Stimulated activated CD4-positive, alpha-beta T cell treated with anti-CD3 and anti-CD28 coated beads, Interleukin-1b, Interleukin-23, amount 100 ng/mL, for 24 hours (primary cell): Measurements from ENCODE around the gene ZNF503.

ENCODE experiments used
- DNase-seq, 4 experiments: peaks; one replicate each; pipeline ENCODE4 v3.0.0-alpha.2; 2020; ENCODE audit warnings: low read depth in 4 of 4, low spot score in 1 of 4

ZNF503 gene

DNA sequence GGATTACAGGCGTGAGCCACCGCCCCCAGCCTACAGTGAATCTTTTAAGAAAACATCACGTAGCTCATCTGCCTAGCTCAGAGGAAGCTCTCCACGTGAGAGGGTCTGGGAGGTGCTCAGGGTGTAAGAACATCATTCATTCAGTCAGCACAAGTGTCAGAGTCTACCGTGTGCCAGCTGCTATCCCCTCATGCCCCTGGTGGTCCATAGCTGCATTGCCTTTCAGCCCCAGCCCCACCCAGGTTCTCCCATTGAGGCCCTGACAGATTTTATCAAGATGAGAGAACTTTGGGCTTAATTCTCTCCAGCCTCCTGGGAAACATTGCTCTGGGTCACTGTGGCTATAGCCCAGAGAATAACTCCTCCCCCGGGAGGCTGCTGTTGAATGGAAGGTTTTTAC is 45.1 kb downstream of the ZNF503 start:
- DNase-seq, result no peak

DNA sequence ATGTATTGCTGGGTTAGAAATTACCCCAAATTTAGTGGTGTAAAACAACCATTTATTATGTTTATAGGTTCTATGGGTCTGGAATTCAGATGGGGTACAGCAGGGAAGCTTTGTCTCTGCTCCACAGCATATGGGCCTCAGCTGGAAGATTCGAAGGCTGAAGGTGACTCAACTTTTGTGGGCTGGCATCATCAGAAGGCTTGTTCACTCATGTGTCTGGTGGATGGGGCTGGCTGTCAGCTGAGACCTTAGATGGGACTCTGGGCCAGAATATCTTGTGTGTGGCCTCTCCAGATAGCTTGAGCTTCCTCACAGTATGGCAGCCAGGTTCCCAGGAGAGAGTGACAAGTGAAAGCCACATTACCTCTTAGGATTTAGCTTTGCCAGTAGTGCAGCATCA is 45.9 kb downstream of the ZNF503 start:
- DNase-seq, result no peak

DNA sequence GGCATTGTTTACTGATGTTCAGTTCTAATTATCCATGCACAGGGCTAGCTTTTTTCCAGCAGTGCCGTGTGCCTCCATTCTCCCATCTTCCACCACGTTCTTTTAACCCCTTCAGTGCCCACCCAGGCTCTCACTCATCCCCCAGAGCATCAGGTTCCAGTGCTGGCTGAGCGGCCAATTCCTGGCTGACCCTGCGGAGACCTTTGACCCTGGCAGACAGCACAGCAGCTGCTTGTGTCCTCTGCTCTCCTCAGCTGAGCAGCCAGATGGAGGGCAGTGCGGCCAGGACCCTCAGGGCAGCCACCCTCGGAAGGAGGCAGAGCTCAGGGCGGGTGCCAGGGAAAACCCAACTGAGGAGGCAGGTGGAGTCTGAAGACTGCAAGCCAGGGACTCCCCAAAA is 48.4 kb downstream of the ZNF503 start:
- no peak for DNase-seq

DNA sequence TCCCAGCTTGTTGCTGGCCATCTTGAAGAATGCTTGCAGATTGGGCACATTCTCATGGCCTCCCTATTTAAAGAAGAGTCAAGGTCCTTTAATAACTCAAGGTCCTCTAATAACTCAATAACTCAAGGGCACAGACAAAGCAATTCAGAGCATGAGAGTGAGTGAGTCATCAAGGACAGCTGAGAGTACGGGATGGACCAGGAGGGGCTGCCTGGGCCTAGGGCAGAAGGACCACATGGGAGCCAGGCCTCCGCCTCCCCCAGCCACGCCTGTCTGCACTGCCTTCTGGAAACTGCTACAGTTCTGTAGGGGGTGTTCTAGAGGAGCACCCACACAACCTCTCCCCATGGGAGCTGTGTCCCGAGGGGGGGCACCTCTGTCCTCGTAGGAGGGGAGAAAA is 48.9 kb downstream of the ZNF503 start:
- DNase-seq, result no peak

GRCh38 chr10:75351637-75352036 is 49.9 kb downstream of the ZNF503 start:
- no peak for DNase-seq

DNA sequence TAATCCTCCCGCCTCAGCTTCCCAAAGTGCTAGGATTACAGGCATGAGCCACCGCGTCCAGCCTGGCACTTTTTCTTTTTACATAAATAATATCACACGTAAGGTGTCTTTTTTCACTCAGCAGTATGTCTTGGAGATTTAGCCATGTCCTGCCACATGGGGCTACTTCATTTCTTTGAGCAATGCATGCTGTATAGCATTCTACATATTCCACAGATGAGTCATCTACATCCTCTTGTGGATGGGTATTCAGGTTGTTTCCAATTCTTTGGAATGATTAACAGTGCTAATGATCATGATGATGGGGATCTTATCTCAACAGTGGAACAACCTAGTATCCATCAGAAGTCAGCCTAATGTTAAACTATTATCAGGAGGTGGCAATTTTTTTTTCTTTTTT is 50.8 kb downstream of the ZNF503 start:
- no peak for DNase-seq
